ENCODE data around the gene DHRS9.

DNA sequence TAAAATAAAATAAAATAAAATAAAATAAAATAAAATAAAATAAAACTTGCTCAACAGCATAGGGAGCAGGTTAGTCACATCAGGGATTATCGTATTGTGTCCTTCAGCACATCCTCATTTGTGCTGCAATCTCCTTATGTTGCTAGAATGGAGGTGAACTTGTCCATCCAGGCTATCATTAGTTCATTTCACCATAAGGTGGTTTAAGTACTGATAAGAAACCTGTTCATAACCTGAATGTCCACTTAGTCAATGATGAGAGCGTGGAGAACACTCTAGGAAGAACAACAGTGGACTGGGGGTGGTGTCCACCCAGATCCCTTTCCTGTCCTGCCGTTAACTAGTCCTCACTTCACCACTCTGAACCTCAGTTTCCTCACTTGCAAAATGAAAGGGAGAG is 21.9 kb downstream of the DHRS9 start:
- no peak for TF ChIP-seq ZNF416 (tag by site-specific recombination; IDR thresholded peaks at IDR 0.05)
- TF ChIP-seq, protein P1, sequence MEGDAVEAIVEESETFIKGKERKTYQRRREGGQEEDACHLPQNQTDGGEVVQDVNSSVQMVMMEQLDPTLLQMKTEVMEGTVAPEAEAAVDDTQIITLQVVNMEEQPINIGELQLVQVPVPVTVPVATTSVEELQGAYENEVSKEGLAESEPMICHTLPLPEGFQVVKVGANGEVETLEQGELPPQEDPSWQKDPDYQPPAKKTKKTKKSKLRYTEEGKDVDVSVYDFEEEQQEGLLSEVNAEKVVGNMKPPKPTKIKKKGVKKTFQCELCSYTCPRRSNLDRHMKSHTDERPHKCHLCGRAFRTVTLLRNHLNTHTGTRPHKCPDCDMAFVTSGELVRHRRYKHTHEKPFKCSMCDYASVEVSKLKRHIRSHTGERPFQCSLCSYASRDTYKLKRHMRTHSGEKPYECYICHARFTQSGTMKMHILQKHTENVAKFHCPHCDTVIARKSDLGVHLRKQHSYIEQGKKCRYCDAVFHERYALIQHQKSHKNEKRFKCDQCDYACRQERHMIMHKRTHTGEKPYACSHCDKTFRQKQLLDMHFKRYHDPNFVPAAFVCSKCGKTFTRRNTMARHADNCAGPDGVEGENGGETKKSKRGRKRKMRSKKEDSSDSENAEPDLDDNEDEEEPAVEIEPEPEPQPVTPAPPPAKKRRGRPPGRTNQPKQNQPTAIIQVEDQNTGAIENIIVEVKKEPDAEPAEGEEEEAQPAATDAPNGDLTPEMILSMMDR (tag by site-specific recombination; IDR thresholded peaks at IDR 0.05), result no peak
- TF ChIP-seq ZNF776 (tag by site-specific recombination; IDR thresholded peaks at IDR 0.05; ENCODE audit: borderline replicate concordance), result no peak
- TF ChIP-seq ZNF16 (tag by site-specific recombination; IDR thresholded peaks at IDR 0.05; ENCODE audit: low read depth), result no peak
- no peak for TF ChIP-seq ZNF274 (IDR thresholded peaks at IDR 0.05; ENCODE audit: low read length)
- TF ChIP-seq ZNF274 (tag by site-specific recombination; IDR thresholded peaks at IDR 0.05; ENCODE audit: borderline replicate concordance), result no peak
- no peak for TF ChIP-seq ZNF792 (tag by site-specific recombination; IDR thresholded peaks at IDR 0.05)
- no peak for TF ChIP-seq ZFHX2 (tag by site-specific recombination; conservative IDR thresholded peaks at IDR 0.05)
- no peak for TF ChIP-seq ZBTB21 (tag by site-specific recombination; IDR thresholded peaks at IDR 0.05)
- TF ChIP-seq ZNF76 (tag by site-specific recombination; IDR thresholded peaks at IDR 0.05; ENCODE audit: borderline replicate concordance, low read depth), result no peak
- no peak for TF ChIP-seq ZNF664 (tag by site-specific recombination; IDR thresholded peaks at IDR 0.05)
- TF ChIP-seq RBAK (tag by site-specific recombination; IDR thresholded peaks at IDR 0.05), result no peak
- TF ChIP-seq, protein P2, sequence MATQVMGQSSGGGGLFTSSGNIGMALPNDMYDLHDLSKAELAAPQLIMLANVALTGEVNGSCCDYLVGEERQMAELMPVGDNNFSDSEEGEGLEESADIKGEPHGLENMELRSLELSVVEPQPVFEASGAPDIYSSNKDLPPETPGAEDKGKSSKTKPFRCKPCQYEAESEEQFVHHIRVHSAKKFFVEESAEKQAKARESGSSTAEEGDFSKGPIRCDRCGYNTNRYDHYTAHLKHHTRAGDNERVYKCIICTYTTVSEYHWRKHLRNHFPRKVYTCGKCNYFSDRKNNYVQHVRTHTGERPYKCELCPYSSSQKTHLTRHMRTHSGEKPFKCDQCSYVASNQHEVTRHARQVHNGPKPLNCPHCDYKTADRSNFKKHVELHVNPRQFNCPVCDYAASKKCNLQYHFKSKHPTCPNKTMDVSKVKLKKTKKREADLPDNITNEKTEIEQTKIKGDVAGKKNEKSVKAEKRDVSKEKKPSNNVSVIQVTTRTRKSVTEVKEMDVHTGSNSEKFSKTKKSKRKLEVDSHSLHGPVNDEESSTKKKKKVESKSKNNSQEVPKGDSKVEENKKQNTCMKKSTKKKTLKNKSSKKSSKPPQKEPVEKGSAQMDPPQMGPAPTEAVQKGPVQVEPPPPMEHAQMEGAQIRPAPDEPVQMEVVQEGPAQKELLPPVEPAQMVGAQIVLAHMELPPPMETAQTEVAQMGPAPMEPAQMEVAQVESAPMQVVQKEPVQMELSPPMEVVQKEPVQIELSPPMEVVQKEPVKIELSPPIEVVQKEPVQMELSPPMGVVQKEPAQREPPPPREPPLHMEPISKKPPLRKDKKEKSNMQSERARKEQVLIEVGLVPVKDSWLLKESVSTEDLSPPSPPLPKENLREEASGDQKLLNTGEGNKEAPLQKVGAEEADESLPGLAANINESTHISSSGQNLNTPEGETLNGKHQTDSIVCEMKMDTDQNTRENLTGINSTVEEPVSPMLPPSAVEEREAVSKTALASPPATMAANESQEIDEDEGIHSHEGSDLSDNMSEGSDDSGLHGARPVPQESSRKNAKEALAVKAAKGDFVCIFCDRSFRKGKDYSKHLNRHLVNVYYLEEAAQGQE (tag by site-specific recombination; IDR thresholded peaks at IDR 0.05), result no peak
- no peak for TF ChIP-seq ZNF670 (tag by site-specific recombination; IDR thresholded peaks at IDR 0.05; ENCODE audit: low read depth)
- TF ChIP-seq ZNF521 (tag by site-specific recombination; IDR thresholded peaks at IDR 0.05), result no peak

Data from HEK293 (cell line).